Mesothelial cell of epicardium (in vitro differentiated cells): ENCODE data around the gene ACY1. TPM values are rescaled to one million over a fixed set of nuclear protein-coding genes. Genes with fewer than 3 reads are reported as not detected.
A peak's percentile ranks its signal among the peaks of the same experiment; 100 is the strongest.

Experiments
- DNase-seq, 2 experiments: peaks; one replicate each; pipeline ENCODE4 v3.0.0; 2021; ENCODE audit warnings: low spot score in 2 of 2; ENCODE audit not compliant: unreplicated experiment in 2 of 2
- H3K27ac Mint-ChIP-seq: 2 replicates; pipeline ENCODE4 v1.8.0; 2021; ENCODE audit warnings: mixed read lengths
- H3K27me3 Mint-ChIP-seq: 2 replicates; pipeline ENCODE4 v1.8.0; 2021; ENCODE audit warnings: low read depth, mixed read lengths
- H3K36me3 Mint-ChIP-seq: 2 replicates; pipeline ENCODE4 v1.8.0; 2021; ENCODE audit warnings: mixed read lengths
- H3K4me1 Mint-ChIP-seq: 2 replicates; pipeline ENCODE4 v1.8.0; 2021; ENCODE audit warnings: mixed read lengths
- H3K4me3 Mint-ChIP-seq: 2 replicates; pipeline ENCODE4 v1.8.0; 2021; ENCODE audit warnings: mild to moderate bottlenecking, moderate library complexity, mixed read lengths
- H3K9me3 Mint-ChIP-seq: 2 replicates; pipeline ENCODE4 v1.8.0; 2021; ENCODE audit warnings: mixed read lengths
- total RNA-seq: library from RNA; stranded (reverse); gene quantifications from 3 replicates; pipeline ENCODE4 v1.2.1, GENCODE V29; 2021
- TF ChIP-seq, protein P1 (sequence below): fragments of 200-600 bp; sonication (generic); IDR thresholded peaks from one replicate; pipeline ENCODE4 v1.5.0; 2021; ENCODE audit warnings: antibody characterized with exemption; ENCODE audit not compliant: unreplicated experiment

The ACY1 gene
- total RNA-seq, 1 donor from 2014 or later: 47.8 TPM

DNA sequence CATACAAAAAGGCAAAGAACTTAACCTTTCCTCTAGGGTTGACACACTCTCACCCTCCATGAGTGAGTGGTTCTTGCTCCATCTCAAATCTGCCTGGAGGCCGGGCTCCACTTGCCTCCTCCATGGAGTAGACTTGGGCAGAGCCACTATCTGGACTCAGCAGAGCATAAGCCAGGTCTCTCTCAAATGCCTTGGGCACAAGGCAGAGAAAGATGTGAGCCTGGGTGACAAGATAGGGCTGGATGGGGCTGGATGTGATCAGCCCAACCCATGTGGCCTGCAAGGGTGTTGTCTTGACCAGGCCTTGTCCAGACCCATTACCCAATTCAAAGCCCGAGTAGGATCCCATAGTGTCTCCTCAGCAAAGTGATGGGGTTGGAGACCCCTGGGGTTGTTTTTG, 16.5 kb downstream of the ACY1 start:
- no peak overlapping the region for H3K27ac Mint-ChIP-seq
- no peak overlapping the region for H3K4me3 Mint-ChIP-seq
- no peak for DNase-seq
- H3K27me3 Mint-ChIP-seq: peaks cover 1% of the 10 kb centered on the region
- TF ChIP-seq, protein P1, sequence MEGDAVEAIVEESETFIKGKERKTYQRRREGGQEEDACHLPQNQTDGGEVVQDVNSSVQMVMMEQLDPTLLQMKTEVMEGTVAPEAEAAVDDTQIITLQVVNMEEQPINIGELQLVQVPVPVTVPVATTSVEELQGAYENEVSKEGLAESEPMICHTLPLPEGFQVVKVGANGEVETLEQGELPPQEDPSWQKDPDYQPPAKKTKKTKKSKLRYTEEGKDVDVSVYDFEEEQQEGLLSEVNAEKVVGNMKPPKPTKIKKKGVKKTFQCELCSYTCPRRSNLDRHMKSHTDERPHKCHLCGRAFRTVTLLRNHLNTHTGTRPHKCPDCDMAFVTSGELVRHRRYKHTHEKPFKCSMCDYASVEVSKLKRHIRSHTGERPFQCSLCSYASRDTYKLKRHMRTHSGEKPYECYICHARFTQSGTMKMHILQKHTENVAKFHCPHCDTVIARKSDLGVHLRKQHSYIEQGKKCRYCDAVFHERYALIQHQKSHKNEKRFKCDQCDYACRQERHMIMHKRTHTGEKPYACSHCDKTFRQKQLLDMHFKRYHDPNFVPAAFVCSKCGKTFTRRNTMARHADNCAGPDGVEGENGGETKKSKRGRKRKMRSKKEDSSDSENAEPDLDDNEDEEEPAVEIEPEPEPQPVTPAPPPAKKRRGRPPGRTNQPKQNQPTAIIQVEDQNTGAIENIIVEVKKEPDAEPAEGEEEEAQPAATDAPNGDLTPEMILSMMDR: no peak
- no peaks in the 10 kb centered on the region for H3K36me3 Mint-ChIP-seq
- peaks cover 23% of the 10 kb centered on the region for H3K4me1 Mint-ChIP-seq
- no peaks in the 10 kb centered on the region for H3K9me3 Mint-ChIP-seq

DNA sequence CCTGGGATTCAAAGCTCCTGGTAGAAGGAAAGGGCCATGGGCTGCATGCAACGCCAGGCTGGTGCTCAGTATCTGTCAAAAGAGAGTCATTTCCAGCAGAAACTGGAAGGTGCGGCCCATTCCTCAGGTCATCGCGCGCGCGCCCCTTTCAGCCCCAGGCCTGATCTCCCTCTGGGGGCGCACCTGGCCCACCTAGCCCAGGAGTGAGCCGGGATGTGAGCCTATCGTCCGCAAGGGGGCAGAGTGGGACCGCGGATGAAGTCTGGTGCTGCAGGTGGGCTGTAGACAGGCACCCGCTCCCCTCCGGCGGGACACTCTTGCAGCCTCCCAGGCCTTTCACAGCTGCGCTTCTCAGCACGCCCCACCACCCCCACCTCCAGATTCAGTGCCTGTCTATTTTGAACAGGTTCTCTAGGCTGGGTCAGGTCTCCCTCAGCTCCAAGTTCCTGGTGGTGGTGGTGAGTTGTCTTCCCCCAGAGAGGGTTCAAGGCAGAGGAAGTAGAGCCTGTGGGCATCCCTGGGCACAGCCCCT, 18.2 kb downstream of the ACY1 start:
- Mint-ChIP-seq H3K4me1 (peaks cover 30% of the 10 kb centered on the region), H3K9me3 (no peaks in the 10 kb centered on the region), H3K27me3 (peaks cover 1% of the 10 kb centered on the region), H3K4me3 (no peak overlapping the region), H3K36me3 (no peaks in the 10 kb centered on the region), H3K27ac (no peak overlapping the region)
- DNase-seq: peak; percentile 81 to 94
- TF ChIP-seq, protein P1: peak; percentile 84

DNA sequence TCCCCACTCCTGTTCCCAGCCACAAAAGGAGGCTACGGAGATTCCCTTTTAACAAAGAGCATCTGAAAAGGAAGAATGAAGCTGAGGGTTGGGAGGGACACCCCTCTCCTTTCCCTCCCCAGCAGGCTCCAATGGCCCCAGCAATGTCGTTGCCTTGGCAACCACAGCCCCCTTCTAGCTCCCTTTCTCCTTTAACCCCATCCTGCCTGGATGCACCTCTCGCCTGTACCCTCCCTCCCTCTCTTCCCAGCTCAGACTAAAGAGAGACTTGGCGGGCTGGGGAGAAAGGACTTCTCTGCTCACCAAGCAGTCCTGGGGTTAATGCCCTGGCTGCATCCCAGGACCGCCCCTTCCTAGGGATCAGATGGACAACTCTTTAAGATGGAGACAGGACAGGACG, 19.4 kb downstream of the ACY1 start:
- peaks cover 35% of the 10 kb centered on the region for H3K4me1 Mint-ChIP-seq
- H3K36me3 Mint-ChIP-seq: no peaks in the 10 kb centered on the region

DNA sequence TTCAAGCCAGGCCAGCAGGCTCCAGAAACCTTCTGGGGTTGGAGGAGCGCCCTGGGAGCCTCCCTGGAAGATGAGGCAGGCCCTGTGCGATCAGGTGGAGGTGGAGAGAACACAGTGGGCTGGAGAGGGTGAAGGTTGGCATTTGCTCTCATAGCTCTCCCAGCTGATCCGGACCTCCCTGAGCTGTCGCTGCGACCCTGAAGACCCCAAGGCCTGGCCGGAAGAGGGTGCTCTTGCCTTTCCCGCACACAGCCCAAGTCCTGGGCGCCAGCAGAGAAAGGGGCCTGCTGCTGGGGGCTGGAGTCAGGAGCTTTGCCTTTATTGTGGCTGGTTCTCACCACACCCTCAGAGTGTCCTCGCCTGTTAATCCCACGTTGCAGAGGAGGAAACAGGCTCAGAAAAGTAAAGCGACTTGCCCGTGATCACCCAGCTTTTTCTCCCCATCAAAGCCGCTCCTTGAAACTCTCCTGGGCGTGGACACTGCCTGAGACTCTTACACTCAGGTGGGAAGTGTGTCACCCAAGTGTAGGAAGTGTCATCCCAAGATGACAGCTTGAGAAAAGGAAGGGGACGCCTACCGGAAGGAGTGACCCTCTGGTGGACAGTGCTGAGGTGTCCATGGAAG, 20.9 kb downstream of the ACY1 start:
- H3K36me3 Mint-ChIP-seq: no peaks in the 10 kb centered on the region
- H3K4me3 Mint-ChIP-seq: no peak overlapping the region
- TF ChIP-seq, protein P1: no peak
- DNase-seq: peak; percentile 42 to 64
- peaks cover 1% of the 10 kb centered on the region for H3K27me3 Mint-ChIP-seq
- peaks cover 30% of the 10 kb centered on the region for H3K4me1 Mint-ChIP-seq
- no peaks in the 10 kb centered on the region for H3K9me3 Mint-ChIP-seq
- no peak overlapping the region for H3K27ac Mint-ChIP-seq

More for the DNA sequence above, 19.4 kb downstream of the ACY1 start:
- no peak for DNase-seq
- H3K27me3 Mint-ChIP-seq: peaks cover 1% of the 10 kb centered on the region
- no peak overlapping the region for H3K27ac Mint-ChIP-seq
- TF ChIP-seq, protein P1: no peak
- no peak overlapping the region for H3K4me3 Mint-ChIP-seq
- no peaks in the 10 kb centered on the region for H3K9me3 Mint-ChIP-seq

DNA sequence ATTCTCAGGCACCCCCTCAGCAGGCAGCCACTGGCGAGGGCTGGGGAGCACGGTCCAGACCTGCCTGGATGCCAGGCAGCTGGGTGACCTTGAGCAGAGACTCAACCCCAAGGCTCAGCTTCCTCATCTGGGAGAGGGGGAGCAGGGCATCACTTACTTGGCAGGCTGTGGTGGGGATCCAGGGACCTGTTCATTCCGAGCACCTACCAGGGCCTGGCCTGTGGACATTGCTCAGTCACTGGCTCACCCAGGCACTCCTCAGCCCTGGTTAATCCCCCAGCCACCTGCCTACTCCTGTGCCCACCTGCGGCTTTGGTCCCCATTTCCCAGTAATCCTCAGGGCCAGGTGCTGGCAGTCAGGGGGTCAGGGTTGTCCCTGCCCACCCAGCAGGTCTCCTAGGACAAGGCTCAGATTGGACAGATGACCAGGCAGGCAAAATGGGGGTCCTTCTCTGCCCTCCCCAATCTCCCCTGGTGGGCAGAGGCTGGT, 21.6 kb downstream of the ACY1 start:
- Mint-ChIP-seq H3K27me3 (peaks cover 1% of the 10 kb centered on the region), H3K36me3 (no peaks in the 10 kb centered on the region), H3K4me3 (peak overlapping the region; percentile 20), H3K27ac (peak overlapping the region; percentile 78), H3K4me1 (peaks cover 30% of the 10 kb centered on the region), H3K9me3 (no peaks in the 10 kb centered on the region)
- no peak for DNase-seq
- TF ChIP-seq, protein P1: no peak
